DOHH2 (cell line): ENCODE measurements around the gene POU4F3.

Source experiments
- EZH2phosphoT487 ChIP-seq: fragments of 200-600 bp; sonication (generic); IDR thresholded peaks from 2 replicates; pipeline ENCODE4 v1.6.1; 2017; ENCODE audit warnings: borderline replicate concordance, mild to moderate bottlenecking, antibody characterized with exemption, low read length, moderate library complexity, mixed read lengths
- TF ChIP-seq, protein P1 (sequence below): fragments of 200-600 bp; sonication (generic); IDR thresholded peaks from one replicate; pipeline ENCODE4 v1.5.1; 2014; ENCODE audit warnings: antibody characterized with exemption, mild to moderate bottlenecking, low read depth, low read length; ENCODE audit not compliant: poor library complexity, severe bottlenecking

DNA sequence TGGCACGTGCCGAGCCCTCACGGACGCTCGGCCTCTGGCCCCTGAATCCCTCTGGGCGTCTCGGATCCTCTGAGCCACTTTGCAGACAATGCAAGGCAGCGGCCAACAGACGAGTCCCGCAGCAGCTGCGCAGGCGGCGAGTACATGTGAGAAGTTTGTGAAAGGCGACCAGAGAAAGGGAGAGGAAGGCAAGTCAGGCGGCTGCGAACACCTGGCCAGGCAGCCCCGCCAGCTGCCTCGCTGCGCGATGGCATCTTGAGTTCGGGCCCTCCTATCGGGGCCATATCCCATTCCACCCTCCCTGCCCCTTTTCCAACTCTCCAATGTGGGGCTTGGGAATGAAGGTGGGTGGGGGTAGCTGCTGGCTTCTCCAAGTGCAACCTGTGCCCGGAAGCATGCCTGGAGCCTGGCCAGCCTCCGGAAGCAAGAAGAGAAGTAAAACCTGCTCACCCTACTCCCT, 4.5 kb upstream of the POU4F3 start:
- TF ChIP-seq, protein P1, sequence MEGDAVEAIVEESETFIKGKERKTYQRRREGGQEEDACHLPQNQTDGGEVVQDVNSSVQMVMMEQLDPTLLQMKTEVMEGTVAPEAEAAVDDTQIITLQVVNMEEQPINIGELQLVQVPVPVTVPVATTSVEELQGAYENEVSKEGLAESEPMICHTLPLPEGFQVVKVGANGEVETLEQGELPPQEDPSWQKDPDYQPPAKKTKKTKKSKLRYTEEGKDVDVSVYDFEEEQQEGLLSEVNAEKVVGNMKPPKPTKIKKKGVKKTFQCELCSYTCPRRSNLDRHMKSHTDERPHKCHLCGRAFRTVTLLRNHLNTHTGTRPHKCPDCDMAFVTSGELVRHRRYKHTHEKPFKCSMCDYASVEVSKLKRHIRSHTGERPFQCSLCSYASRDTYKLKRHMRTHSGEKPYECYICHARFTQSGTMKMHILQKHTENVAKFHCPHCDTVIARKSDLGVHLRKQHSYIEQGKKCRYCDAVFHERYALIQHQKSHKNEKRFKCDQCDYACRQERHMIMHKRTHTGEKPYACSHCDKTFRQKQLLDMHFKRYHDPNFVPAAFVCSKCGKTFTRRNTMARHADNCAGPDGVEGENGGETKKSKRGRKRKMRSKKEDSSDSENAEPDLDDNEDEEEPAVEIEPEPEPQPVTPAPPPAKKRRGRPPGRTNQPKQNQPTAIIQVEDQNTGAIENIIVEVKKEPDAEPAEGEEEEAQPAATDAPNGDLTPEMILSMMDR: no peak
- TF ChIP-seq EZH2phosphoT487: no peak
